Loucy (cell line): Measurements from ENCODE around the gene SPINK4.

ENCODE experiments used
- EZH2phosphoT487 ChIP-seq: fragments of 200-600 bp; IDR thresholded peaks from 2 replicates; pipeline ENCODE4 v1.6.1; 2018; ENCODE audit warnings: antibody characterized with exemption, mild to moderate bottlenecking, moderate library complexity, borderline replicate concordance
- TF ChIP-seq, protein P1 (sequence below): fragments of 200-600 bp; sonication (generic); conservative IDR thresholded peaks from 2 replicates; pipeline ENCODE4 v1.5.1; 2014; ENCODE audit warnings: mild to moderate bottlenecking, antibody characterized with exemption, low read length

DNA sequence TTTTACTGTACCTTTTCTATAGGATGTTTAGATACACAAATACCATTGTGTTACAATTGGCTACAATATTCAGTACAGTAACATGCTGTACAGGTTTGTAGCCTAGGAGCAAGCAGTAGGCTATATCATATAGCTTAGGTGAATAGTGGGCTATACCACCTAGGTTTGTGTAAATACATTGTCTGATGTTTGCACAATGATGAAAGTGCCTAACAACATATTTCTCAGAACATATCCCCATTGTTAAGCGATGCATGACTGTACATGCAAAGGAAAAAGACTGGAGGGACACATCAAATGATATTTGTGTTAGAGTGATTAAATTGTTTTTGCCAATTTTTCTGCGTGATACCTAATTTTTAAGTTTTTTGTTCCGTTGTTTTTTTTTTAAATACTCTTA, 30.2 kb downstream of the SPINK4 start:
- TF ChIP-seq, protein P1, sequence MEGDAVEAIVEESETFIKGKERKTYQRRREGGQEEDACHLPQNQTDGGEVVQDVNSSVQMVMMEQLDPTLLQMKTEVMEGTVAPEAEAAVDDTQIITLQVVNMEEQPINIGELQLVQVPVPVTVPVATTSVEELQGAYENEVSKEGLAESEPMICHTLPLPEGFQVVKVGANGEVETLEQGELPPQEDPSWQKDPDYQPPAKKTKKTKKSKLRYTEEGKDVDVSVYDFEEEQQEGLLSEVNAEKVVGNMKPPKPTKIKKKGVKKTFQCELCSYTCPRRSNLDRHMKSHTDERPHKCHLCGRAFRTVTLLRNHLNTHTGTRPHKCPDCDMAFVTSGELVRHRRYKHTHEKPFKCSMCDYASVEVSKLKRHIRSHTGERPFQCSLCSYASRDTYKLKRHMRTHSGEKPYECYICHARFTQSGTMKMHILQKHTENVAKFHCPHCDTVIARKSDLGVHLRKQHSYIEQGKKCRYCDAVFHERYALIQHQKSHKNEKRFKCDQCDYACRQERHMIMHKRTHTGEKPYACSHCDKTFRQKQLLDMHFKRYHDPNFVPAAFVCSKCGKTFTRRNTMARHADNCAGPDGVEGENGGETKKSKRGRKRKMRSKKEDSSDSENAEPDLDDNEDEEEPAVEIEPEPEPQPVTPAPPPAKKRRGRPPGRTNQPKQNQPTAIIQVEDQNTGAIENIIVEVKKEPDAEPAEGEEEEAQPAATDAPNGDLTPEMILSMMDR: no peak
- TF ChIP-seq EZH2phosphoT487: no peak
